Measurements from ENCODE around the gene PAK6.

Gene PAK6

GRCh38 chr15:40239404-40239692 is 485 bp downstream of the PAK6 start:
- Histone ChIP-seq H3K79me2 (ENCODE audit: control insufficient read depth, low read length) (no peaks in the 10 kb centered on the region), H3K4me3 (ENCODE audit: low read length) (peak overlapping the region; percentile 70), H3K4me1 (ENCODE audit: control insufficient read depth, low read length) (peaks cover 34% of the 10 kb centered on the region), H4K20me1 (ENCODE audit: control insufficient read depth, insufficient read depth, low read depth, low read length) (no peaks in the 10 kb centered on the region), H3K27me3 (ENCODE audit: control insufficient read depth, low read length) (peaks cover 10% of the 10 kb centered on the region), H3K4me2 (ENCODE audit: low read length) (peak overlapping the region; percentile 95), H3F3A (ENCODE audit: control insufficient read depth, insufficient read depth) (peaks cover 15% of the 10 kb centered on the region), H3K36me3 (ENCODE audit: control insufficient read depth, low read length) (no peaks in the 10 kb centered on the region), H3K9me2 (replicated peaks; ENCODE audit: control insufficient read depth, low read length) (no peaks in the 10 kb centered on the region), H3K27ac (ENCODE audit: low read depth, low read length) (no peak overlapping the region), H3K9me3 (ENCODE audit: control insufficient read depth, insufficient read depth, low read length) (no peaks in the 10 kb centered on the region)
- no peak for TF ChIP-seq EZH2phosphoT487 (IDR thresholded peaks at IDR 0.05; ENCODE audit: borderline replicate concordance, low read length)
- TF ChIP-seq, protein P1, sequence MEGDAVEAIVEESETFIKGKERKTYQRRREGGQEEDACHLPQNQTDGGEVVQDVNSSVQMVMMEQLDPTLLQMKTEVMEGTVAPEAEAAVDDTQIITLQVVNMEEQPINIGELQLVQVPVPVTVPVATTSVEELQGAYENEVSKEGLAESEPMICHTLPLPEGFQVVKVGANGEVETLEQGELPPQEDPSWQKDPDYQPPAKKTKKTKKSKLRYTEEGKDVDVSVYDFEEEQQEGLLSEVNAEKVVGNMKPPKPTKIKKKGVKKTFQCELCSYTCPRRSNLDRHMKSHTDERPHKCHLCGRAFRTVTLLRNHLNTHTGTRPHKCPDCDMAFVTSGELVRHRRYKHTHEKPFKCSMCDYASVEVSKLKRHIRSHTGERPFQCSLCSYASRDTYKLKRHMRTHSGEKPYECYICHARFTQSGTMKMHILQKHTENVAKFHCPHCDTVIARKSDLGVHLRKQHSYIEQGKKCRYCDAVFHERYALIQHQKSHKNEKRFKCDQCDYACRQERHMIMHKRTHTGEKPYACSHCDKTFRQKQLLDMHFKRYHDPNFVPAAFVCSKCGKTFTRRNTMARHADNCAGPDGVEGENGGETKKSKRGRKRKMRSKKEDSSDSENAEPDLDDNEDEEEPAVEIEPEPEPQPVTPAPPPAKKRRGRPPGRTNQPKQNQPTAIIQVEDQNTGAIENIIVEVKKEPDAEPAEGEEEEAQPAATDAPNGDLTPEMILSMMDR (IDR thresholded peaks at IDR 0.05; ENCODE audit: low read depth, low read length, poor library complexity, severe bottlenecking), result no peak

- Histone ChIP-seq H3K36me3 (ENCODE audit: control insufficient read depth, low read length) (no peaks in the 10 kb centered on the region), H4K20me1 (ENCODE audit: control insufficient read depth, insufficient read depth, low read depth, low read length) (no peaks in the 10 kb centered on the region), H3F3A (ENCODE audit: control insufficient read depth, insufficient read depth) (peaks cover 12% of the 10 kb centered on the region), H3K4me1 (ENCODE audit: control insufficient read depth, low read length) (peaks cover 28% of the 10 kb centered on the region), H3K27me3 (ENCODE audit: control insufficient read depth, low read length) (peaks cover 10% of the 10 kb centered on the region), H3K9me3 (ENCODE audit: control insufficient read depth, insufficient read depth, low read length) (no peaks in the 10 kb centered on the region), H3K4me3 (ENCODE audit: low read length) (peak overlapping the region; percentile 70; the same call in 1 of the 2 replicates), H3K27ac (ENCODE audit: low read depth, low read length) (no peak overlapping the region), H3K9me2 (replicated peaks; ENCODE audit: control insufficient read depth, low read length) (no peaks in the 10 kb centered on the region), H3K4me2 (ENCODE audit: low read length) (peak overlapping the region; percentile 95), H3K79me2 (ENCODE audit: control insufficient read depth, low read length) (no peaks in the 10 kb centered on the region)
- TF ChIP-seq, protein P1 (IDR thresholded peaks at IDR 0.05; ENCODE audit: low read depth, low read length, poor library complexity, severe bottlenecking), result no peak
- no peak for TF ChIP-seq EZH2phosphoT487 (IDR thresholded peaks at IDR 0.05; ENCODE audit: borderline replicate concordance, low read length)
Observed at GRCh38 chr15:40239693-40240618, 1.1 kb downstream of the PAK6 start.

DNA sequence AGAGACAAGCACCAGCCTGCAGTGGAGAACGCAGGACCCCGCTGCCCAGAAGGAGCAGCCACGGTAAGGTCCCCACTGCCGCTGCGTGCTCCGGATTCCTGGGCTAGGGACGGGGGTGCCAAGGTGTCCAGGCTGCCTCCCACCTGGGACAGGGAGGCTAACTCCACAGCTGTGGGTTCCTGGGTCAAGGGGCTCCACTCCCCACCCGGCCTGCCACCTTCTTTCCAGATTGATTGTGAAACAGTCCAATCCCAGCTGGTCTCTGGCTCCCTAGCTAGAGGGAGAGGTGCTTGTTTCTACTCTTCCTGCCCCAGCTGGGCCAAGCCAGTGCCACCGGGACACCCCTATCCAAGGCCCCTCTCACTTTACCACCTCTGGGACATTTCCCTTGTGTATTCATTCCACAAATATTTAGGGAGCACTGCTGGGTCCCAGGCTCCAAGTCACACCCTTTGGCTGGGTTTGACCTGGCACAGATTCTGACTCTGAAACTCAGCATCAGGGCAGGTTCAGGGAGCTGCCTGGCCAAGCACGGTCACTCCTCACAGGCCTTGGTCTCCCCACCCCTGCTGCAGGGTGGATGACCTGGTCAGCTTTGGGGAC is 1.9 kb downstream of the PAK6 start:
- Histone ChIP-seq H3F3A (ENCODE audit: control insufficient read depth, insufficient read depth) (peaks cover 5% of the 10 kb centered on the region; the same call in 1 of the 2 replicates), H3K4me2 (ENCODE audit: low read length) (no peak overlapping the region), H4K20me1 (ENCODE audit: control insufficient read depth, insufficient read depth, low read depth, low read length) (no peaks in the 10 kb centered on the region), H3K27ac (ENCODE audit: low read depth, low read length) (no peak overlapping the region), H3K36me3 (ENCODE audit: control insufficient read depth, low read length) (no peaks in the 10 kb centered on the region), H3K9me2 (replicated peaks; ENCODE audit: control insufficient read depth, low read length) (no peaks in the 10 kb centered on the region), H3K4me3 (ENCODE audit: low read length) (no peak overlapping the region), H3K79me2 (ENCODE audit: control insufficient read depth, low read length) (no peaks in the 10 kb centered on the region), H3K9me3 (ENCODE audit: control insufficient read depth, insufficient read depth, low read length) (no peaks in the 10 kb centered on the region), H3K27me3 (ENCODE audit: control insufficient read depth, low read length) (peaks cover 10% of the 10 kb centered on the region), H3K4me1 (ENCODE audit: control insufficient read depth, low read length) (peaks cover 21% of the 10 kb centered on the region)
- TF ChIP-seq, protein P1 (IDR thresholded peaks at IDR 0.05; ENCODE audit: low read depth, low read length, poor library complexity, severe bottlenecking), result no peak
- no peak for TF ChIP-seq EZH2phosphoT487 (IDR thresholded peaks at IDR 0.05; ENCODE audit: borderline replicate concordance, low read length)
